A549 (cell line): Measurements from ENCODE around the gene ASB5. TPM values are rescaled to one million over a fixed set of nuclear protein-coding genes. Genes with fewer than 3 reads are reported as not detected.

Experiments
- ATAC-seq, 2 experiments: fragments of 200-7000 bp in 1 of 2; fragments of >200 bp in 1 of 2; cut with Nextera tagmentation in 1 of 2; cut with Tn5 transposase in 1 of 2; 3 replicates each; pipeline versions ENCODE4 v1.8.0 to v1.9.1; 2018 to 2020; ENCODE audit warnings: mild to moderate bottlenecking in 1 of 2, moderate library complexity in 1 of 2
- CTCF ChIA-PET: fragments of 300-600 bp; sonication (Branson Sonifier 250); formaldehyde crosslinking; extraction: SDS; loops from one replicate; lab custom pipeline; 2021; ENCODE audit warnings: antibody characterized with exemption, inconsistent platforms; lab: Yijun Ruan, JAX
- POLR2A ChIA-PET: fragments of 350-600 bp; formaldehyde crosslinking; extraction: SDS; loops from one replicate; lab custom pipeline; 2021; ENCODE audit warnings: antibody characterized with exemption, inconsistent platforms; lab: Yijun Ruan, JAX
- DNase-seq, 2 experiments: peaks; one replicate each; pipeline versions ENCODE4 v3.0.0 to v3.0.0-alpha.2; 2011 to 2016; ENCODE audit warnings: low read depth in 1 of 2, low spot score in 1 of 2
- FAIRE-seq: peaks from 2 replicates; lab custom pipeline; 2011; peaks lifted over from hg19 to GRCh38; lab: Jason Lieb, UNC
- H3K27ac ChIP-seq, 2 experiments: fragments of >200 bp; sonication (Bioruptor Twin); formaldehyde crosslinking; 3 replicates each; pipeline ENCODE4 v1.5.1; 2016 to 2017
- H3K4me1 ChIP-seq: fragments of >200 bp; sonication (Bioruptor Twin); formaldehyde crosslinking; 3 replicates; pipeline ENCODE4 v1.6.1; 2016
- H3K4me2 ChIP-seq: fragments of >200 bp; sonication (Bioruptor Twin); formaldehyde crosslinking; 3 replicates; pipeline ENCODE4 v1.6.1; 2016
- H3K4me3 ChIP-seq: fragments of >200 bp; sonication (Bioruptor Twin); formaldehyde crosslinking; 3 replicates; pipeline ENCODE4 v1.5.1; 2016
- H3K9me3 ChIP-seq: fragments of >200 bp; sonication (Bioruptor Twin); formaldehyde crosslinking; 3 replicates; pipeline ENCODE4 v1.6.1; 2016
- CBX2 ChIP-seq: fragments of 200-600 bp; sonication (generic); IDR thresholded peaks from 2 replicates; pipeline ENCODE4 v1.6.1; 2016; ENCODE audit warnings: low read depth, mild to moderate bottlenecking, borderline replicate concordance
- CBX8 ChIP-seq: fragments of 200-600 bp; sonication (generic); IDR thresholded peaks from 2 replicates; pipeline ENCODE4 v1.6.1; 2016
- CEBPB ChIP-seq, 2 experiments: fragments of >200 bp in 1 of 2; sonication (Bioruptor Twin) in 1 of 2; formaldehyde crosslinking in 1 of 2; IDR thresholded peaks; 2 replicates each; pipeline ENCODE4 v1.6.1; 2012 to 2016
- CHD2 ChIP-seq: fragments of 150-350 bp; IDR thresholded peaks from 2 replicates; pipeline ENCODE4 v1.6.1; 2014; ENCODE audit warnings: low read length; ENCODE audit not compliant: partially characterized antibody
- EHMT2 ChIP-seq: fragments of 200-600 bp; sonication (generic); IDR thresholded peaks from 2 replicates; pipeline ENCODE4 v1.6.1; 2016; ENCODE audit warnings: antibody characterized with exemption, low read depth, mild to moderate bottlenecking, moderate library complexity
- FOSL2 ChIP-seq, 2 experiments: fragments of 450-650 bp in 1 of 2; fragments of >200 bp in 1 of 2; sonication (Bioruptor Twin) in 1 of 2; formaldehyde crosslinking; IDR thresholded peaks; 2 replicates each; pipeline versions ENCODE4 v1.5.0 to v1.6.1; 2016 to 2020; ENCODE audit warnings: mild to moderate bottlenecking in 1 of 2, moderate library complexity in 1 of 2
- FOXS1 ChIP-seq: fragments of 250-450 bp; sonication (Bioruptor Pico); IDR thresholded peaks from 2 replicates; pipeline ENCODE4 v1.5.0; 2020; ENCODE audit warnings: mild to moderate bottlenecking, moderate library complexity
- HDAC2 ChIP-seq: fragments of 200-600 bp; sonication (generic); IDR thresholded peaks from 2 replicates; pipeline ENCODE4 v1.6.1; 2016
- HEYL ChIP-seq: fragments of 250-450 bp; sonication (Bioruptor Pico); IDR thresholded peaks from 2 replicates; pipeline ENCODE4 v1.8.0; 2021; ENCODE audit warnings: mild to moderate bottlenecking, moderate library complexity
- HOXB13 ChIP-seq: fragments of 250-450 bp; sonication (Bioruptor Pico); IDR thresholded peaks from 2 replicates; pipeline ENCODE4 v1.5.0; 2020; ENCODE audit warnings: low read depth, mild to moderate bottlenecking, moderate library complexity
- JUN ChIP-seq, 2 experiments: fragments of >200 bp; sonication (Bioruptor Twin); formaldehyde crosslinking; IDR thresholded peaks; 2 replicates in 1 of 2; 3 replicates in 1 of 2; pipeline ENCODE4 v1.6.1; 2016 to 2017
- NPAS2 ChIP-seq: fragments of 250-450 bp; sonication (Bioruptor Pico); IDR thresholded peaks from 2 replicates; pipeline ENCODE4 v1.8.0; 2022; ENCODE audit warnings: mild to moderate bottlenecking, moderate library complexity, borderline replicate concordance
- PHF8 ChIP-seq: fragments of 200-600 bp; sonication (generic); IDR thresholded peaks from 2 replicates; pipeline ENCODE4 v1.6.1; 2016; ENCODE audit warnings: low read depth, mild to moderate bottlenecking, antibody characterized with exemption, moderate library complexity, borderline replicate concordance
- RAD21 ChIP-seq, 2 experiments: fragments of >200 bp in 1 of 2; sonication (Bioruptor Twin) in 1 of 2; formaldehyde crosslinking in 1 of 2; IDR thresholded peaks in 1 of 2; conservative IDR thresholded peaks in 1 of 2; 2 replicates in 1 of 2; 3 replicates in 1 of 2; pipeline ENCODE4 v1.6.1; 2012 to 2018; ENCODE audit warnings: inconsistent platforms in 1 of 2
- RARB ChIP-seq: fragments of 250-450 bp; sonication (Bioruptor Pico); IDR thresholded peaks from 2 replicates; pipeline ENCODE4 v1.8.0; 2021; ENCODE audit warnings: mild to moderate bottlenecking, moderate library complexity
- RCOR1 ChIP-seq: fragments of 150-350 bp; IDR thresholded peaks from 2 replicates; pipeline ENCODE4 v1.6.1; 2014; ENCODE audit warnings: antibody characterized with exemption, low read length, low read depth
- SMC3 ChIP-seq: fragments of >200 bp; sonication (Bioruptor Twin); formaldehyde crosslinking; IDR thresholded peaks from 3 replicates; pipeline ENCODE4 v1.6.1; 2018; ENCODE audit warnings: inconsistent platforms
- SREBF2 ChIP-seq: fragments of 450-650 bp; IDR thresholded peaks from 2 replicates; pipeline ENCODE4 v1.6.1; 2014; ENCODE audit warnings: mild to moderate bottlenecking, moderate library complexity
- TFCP2L1 ChIP-seq: fragments of 250-450 bp; sonication (Bioruptor Pico); IDR thresholded peaks from 2 replicates; pipeline ENCODE4 v1.5.0; 2021; ENCODE audit warnings: mild to moderate bottlenecking
- ZNF302 ChIP-seq: fragments of 250-450 bp; sonication (Bioruptor Pico); IDR thresholded peaks from 2 replicates; pipeline ENCODE4 v1.9.0; 2021; ENCODE audit warnings: inconsistent platforms, mild to moderate bottlenecking, moderate library complexity
- ZSCAN20 ChIP-seq: fragments of 250-450 bp; sonication (Bioruptor Pico); IDR thresholded peaks from 2 replicates; pipeline ENCODE4 v1.8.0; 2022; ENCODE audit warnings: mild to moderate bottlenecking, moderate library complexity
- WGBS: methylation state at CpG from one replicate; pipeline ENCODE4 v1.1.6; 2017; ENCODE audit errors: missing lambda C conversion rate; 5-methylcytosine and 5-hydroxymethylcytosine counted together
- polyA plus RNA-seq, 4 experiments: library from polyadenylated mRNA; depleted of rRNA in 3 of 4; stranded (reverse); fragments of >200 nt; fragmentation: RNase III in 1 of 4; extraction: RNeasy Plus Mini Kit Qiagen cat#74134 plus additional on column Dnase treatment in 1 of 4; gene quantifications; 2 replicates in 3 of 4; 3 replicates in 1 of 4; pipeline ENCODE4 v1.2.3, GENCODE V29; 2011 to 2017
- TF ChIP-seq, protein P1 (sequence below): fragments of >200 bp; sonication (Bioruptor Twin); formaldehyde crosslinking; IDR thresholded peaks from 3 replicates; pipeline ENCODE4 v1.5.1; 2016
- TF ChIP-seq, protein P2 (sequence below): fragments of 150-350 bp; IDR thresholded peaks from 2 replicates; pipeline ENCODE4 v1.6.1; 2014; ENCODE audit warnings: low read depth, mild to moderate bottlenecking, low read length
- TF ChIP-seq, protein P3 (sequence below): IDR thresholded peaks from 2 replicates; pipeline ENCODE4 v1.6.1; 2012
- TF ChIP-seq, protein P4 (sequence below): IDR thresholded peaks from 2 replicates; pipeline ENCODE4 v1.6.1; 2012; ENCODE audit warnings: low read depth, borderline replicate concordance

The ASB5 gene
- polyA plus RNA-seq, 2 of the 4 experiments (the other 2 are of a cell fraction): not detected

DNA sequence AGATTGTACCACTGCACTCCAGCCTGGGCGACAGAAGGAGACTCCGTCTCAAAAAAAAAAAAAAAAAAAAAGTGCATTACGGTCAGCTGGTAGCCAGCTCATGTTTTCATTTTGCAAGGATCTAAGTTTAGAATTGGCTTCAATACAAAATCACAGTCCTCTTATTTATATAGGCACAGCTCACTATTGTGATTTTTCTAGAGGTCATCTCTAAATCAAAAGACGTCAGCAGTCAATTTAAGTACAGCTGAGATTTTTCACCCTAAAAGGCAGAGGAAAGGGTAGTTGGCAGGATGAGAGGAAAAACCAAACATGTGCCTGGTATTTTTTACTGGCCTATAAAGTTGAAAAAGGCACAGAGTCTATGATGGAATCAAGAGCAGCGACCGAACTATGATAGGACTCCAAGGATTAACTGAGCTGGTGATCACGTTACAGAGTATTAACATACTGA, 30.8 kb downstream of the ASB5 start:
- no peak overlapping the region for H3K4me2 ChIP-seq
- H3K9me3 ChIP-seq: no peaks in the 10 kb centered on the region
- no peak overlapping the region for H3K27ac ChIP-seq
- ATAC-seq (no peak), DNase-seq (no peak), FAIRE-seq (no peak)
- 90% methylated on average over 7 of the region's 7 CpGs for WGBS
- no peak for TF ChIP-seq CBX8
- TF ChIP-seq, protein P1, sequence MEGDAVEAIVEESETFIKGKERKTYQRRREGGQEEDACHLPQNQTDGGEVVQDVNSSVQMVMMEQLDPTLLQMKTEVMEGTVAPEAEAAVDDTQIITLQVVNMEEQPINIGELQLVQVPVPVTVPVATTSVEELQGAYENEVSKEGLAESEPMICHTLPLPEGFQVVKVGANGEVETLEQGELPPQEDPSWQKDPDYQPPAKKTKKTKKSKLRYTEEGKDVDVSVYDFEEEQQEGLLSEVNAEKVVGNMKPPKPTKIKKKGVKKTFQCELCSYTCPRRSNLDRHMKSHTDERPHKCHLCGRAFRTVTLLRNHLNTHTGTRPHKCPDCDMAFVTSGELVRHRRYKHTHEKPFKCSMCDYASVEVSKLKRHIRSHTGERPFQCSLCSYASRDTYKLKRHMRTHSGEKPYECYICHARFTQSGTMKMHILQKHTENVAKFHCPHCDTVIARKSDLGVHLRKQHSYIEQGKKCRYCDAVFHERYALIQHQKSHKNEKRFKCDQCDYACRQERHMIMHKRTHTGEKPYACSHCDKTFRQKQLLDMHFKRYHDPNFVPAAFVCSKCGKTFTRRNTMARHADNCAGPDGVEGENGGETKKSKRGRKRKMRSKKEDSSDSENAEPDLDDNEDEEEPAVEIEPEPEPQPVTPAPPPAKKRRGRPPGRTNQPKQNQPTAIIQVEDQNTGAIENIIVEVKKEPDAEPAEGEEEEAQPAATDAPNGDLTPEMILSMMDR: no peak
- TF ChIP-seq CHD2: no peak
- TF ChIP-seq FOXS1 (CRISPR knock-in tag): no peak
- TF ChIP-seq SMC3: no peak
- TF ChIP-seq ZSCAN20 (CRISPR knock-in tag): no peak
- TF ChIP-seq HOXB13 (CRISPR knock-in tag): no peak
- no peak for TF ChIP-seq CEBPB (IDR thresholded peaks at IDR 0.05)
- TF ChIP-seq HDAC2: no peak
- TF ChIP-seq HEYL (CRISPR knock-in tag): no peak
- TF ChIP-seq RCOR1: no peak
- no peak for TF ChIP-seq RAD21 (conservative IDR thresholded peaks at IDR 0.05 in 1 of 2, IDR thresholded peaks at IDR 0.05 in 1 of 2)
- TF ChIP-seq, protein P2, sequence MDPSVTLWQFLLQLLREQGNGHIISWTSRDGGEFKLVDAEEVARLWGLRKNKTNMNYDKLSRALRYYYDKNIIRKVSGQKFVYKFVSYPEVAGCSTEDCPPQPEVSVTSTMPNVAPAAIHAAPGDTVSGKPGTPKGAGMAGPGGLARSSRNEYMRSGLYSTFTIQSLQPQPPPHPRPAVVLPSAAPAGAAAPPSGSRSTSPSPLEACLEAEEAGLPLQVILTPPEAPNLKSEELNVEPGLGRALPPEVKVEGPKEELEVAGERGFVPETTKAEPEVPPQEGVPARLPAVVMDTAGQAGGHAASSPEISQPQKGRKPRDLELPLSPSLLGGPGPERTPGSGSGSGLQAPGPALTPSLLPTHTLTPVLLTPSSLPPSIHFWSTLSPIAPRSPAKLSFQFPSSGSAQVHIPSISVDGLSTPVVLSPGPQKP: no peak
- TF ChIP-seq TFCP2L1 (CRISPR knock-in tag): no peak
- no peak for TF ChIP-seq JUN (IDR thresholded peaks at IDR 0.05)
- TF ChIP-seq PHF8: no peak
- TF ChIP-seq CBX2: no peak
- H3K4me1 ChIP-seq: no peaks in the 10 kb centered on the region
- ChIA-PET POLR2A (no interaction called here), CTCF (interaction anchor here (1.7 kb wide), 1 partner anchor 14 kb away, joined by 3 read pairs; no protein-coding TSS in a partner anchor)
- no peak overlapping the region for H3K4me3 ChIP-seq

DNA sequence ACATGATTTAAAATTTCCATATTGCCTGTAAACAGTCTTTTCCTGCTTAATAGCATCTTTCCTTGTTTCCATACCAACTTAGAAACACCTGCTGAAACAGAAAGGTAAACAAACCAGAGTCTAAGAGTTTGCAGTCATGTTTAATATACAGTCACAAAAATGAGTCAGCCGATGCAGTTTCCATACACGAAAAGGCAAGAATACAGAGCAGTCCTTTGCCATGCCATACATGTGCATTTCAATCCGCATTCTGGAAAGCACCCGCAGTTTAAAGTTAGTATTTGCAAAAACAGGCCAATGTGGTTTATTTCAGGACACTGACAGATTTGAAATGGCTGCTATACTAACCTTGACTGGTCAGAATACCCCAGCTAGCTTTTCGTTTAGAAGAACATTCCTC, 32.1 kb downstream of the ASB5 start:
- no peak overlapping the region for H3K4me2 ChIP-seq
- ATAC-seq: no peak
- POLR2A ChIA-PET: no interaction called here

More for the DNA sequence above, 32.1 kb downstream of the ASB5 start:
- H3K9me3 ChIP-seq: no peaks in the 10 kb centered on the region
- H3K4me1 ChIP-seq: no peaks in the 10 kb centered on the region
- H3K4me3 ChIP-seq: no peak overlapping the region
- CTCF ChIA-PET: no interaction called here
- DNase-seq: no peak
- TF ChIP-seq CBX8 (no peak), EHMT2 (no peak), SREBF2 (no peak), SMC3 (no peak), RARB (no peak), PHF8 (no peak), FOSL2 (IDR thresholded peaks at IDR 0.05) (no peak), FOSL2 (CRISPR knock-in tag; IDR thresholded peaks at IDR 0.05) (no peak), NPAS2 (CRISPR knock-in tag) (no peak), ZNF302 (CRISPR knock-in tag) (no peak)
- TF ChIP-seq, protein P3, sequence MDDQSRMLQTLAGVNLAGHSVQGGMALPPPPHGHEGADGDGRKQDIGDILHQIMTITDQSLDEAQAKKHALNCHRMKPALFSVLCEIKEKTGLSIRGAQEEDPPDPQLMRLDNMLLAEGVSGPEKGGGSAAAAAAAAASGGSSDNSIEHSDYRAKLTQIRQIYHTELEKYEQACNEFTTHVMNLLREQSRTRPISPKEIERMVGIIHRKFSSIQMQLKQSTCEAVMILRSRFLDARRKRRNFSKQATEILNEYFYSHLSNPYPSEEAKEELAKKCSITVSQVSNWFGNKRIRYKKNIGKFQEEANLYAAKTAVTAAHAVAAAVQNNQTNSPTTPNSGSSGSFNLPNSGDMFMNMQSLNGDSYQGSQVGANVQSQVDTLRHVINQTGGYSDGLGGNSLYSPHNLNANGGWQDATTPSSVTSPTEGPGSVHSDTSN: no peak
- TF ChIP-seq, protein P4, sequence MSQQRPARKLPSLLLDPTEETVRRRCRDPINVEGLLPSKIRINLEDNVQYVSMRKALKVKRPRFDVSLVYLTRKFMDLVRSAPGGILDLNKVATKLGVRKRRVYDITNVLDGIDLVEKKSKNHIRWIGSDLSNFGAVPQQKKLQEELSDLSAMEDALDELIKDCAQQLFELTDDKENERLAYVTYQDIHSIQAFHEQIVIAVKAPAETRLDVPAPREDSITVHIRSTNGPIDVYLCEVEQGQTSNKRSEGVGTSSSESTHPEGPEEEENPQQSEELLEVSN: no peak
- 58% methylated on average over 5 of the region's 5 CpGs for WGBS
- no peak for FAIRE-seq
- H3K27ac ChIP-seq: no peak overlapping the region
